Suprapubic skin (tissue), 4 donors: Measurements from ENCODE around the gene PTCH1.

Source experiments
- EP300 ChIP-seq: sonication (generic); formaldehyde crosslinking; IDR thresholded peaks from one replicate; pipeline ENCODE4 v1.6.1; 2017; ENCODE audit warnings: antibody characterized with exemption
- POLR2AphosphoS5 ChIP-seq, 3 donors: sonication (generic); formaldehyde crosslinking; IDR thresholded peaks; one replicate each; pipeline ENCODE4 v1.6.1; 2017; ENCODE audit warnings: antibody characterized with exemption in 3 of 3
- TF ChIP-seq, protein P1 (sequence below), 2 donors: fragments of 200-600 bp in 1 of 2; fragments of 450-650 bp in 1 of 2; sonication (generic) in 1 of 2; IDR thresholded peaks; one replicate each; pipeline ENCODE4 v1.5.1; 2016 to 2019; ENCODE audit warnings: antibody characterized with exemption in 2 of 2, mild to moderate bottlenecking in 1 of 2, moderate library complexity in 1 of 2

DNA sequence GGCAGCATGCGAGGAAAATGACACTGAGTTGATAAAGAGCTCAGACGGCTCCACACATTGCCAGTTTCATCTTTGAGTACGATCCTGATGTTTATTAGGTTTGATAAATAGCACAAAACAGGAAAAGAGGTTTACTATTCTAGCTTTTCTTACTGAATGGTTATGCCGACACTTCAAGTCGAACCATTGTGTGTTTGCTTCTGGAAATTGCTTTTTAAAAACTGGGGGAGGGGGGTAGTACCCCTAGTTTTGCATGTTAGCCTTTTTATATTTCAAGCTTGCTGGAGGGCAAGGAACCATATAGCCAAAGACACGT, 5.2 kb downstream of the PTCH1 start:
- TF ChIP-seq, protein P1, sequence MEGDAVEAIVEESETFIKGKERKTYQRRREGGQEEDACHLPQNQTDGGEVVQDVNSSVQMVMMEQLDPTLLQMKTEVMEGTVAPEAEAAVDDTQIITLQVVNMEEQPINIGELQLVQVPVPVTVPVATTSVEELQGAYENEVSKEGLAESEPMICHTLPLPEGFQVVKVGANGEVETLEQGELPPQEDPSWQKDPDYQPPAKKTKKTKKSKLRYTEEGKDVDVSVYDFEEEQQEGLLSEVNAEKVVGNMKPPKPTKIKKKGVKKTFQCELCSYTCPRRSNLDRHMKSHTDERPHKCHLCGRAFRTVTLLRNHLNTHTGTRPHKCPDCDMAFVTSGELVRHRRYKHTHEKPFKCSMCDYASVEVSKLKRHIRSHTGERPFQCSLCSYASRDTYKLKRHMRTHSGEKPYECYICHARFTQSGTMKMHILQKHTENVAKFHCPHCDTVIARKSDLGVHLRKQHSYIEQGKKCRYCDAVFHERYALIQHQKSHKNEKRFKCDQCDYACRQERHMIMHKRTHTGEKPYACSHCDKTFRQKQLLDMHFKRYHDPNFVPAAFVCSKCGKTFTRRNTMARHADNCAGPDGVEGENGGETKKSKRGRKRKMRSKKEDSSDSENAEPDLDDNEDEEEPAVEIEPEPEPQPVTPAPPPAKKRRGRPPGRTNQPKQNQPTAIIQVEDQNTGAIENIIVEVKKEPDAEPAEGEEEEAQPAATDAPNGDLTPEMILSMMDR (IDR thresholded peaks at IDR 0.05): no peak
- TF ChIP-seq POLR2AphosphoS5 (IDR thresholded peaks at IDR 0.05) (no peak), EP300 (no peak)
